ENCODE results near the gene FAM20C. TPM values are rescaled to one million over a fixed set of nuclear protein-coding genes. Genes with fewer than 3 reads are reported as not detected.
"Not testable (repeated sequence)": the region's sequence is repeated elsewhere in the genome, so short reads cannot be mapped to it uniquely, and the experiment has no call there.

Gene FAM20C
- total RNA-seq, 4 donors from 2014 or later: 3.8 to 28.8 (median 16.4) TPM

GRCh38 chr7:261341-262250 lies 69.2 kb downstream of the FAM20C start:
- no peak overlapping the region for H3K27ac ChIP-seq
- H3K27me3 ChIP-seq: no peaks in the 10 kb centered on the region
- intact Hi-C loops (cut with DNase I; ENCODE audit: low total_unique reads): no loop called here
- DNase-seq: no peak
- H3K4me1 ChIP-seq: no peaks in the 10 kb centered on the region
- no peaks in the 10 kb centered on the region for H3K36me3 ChIP-seq
- no peak overlapping the region for H3K4me3 ChIP-seq
- TF ChIP-seq CTCF (IDR thresholded peaks at IDR 0.05): no peak
- no peak for TF ChIP-seq POLR2A (IDR thresholded peaks at IDR 0.05)
- H3K9me3 ChIP-seq: no peaks in the 10 kb centered on the region

GRCh38 chr7:262251-262572 lies 69.8 kb downstream of the FAM20C start:
- H3K36me3 ChIP-seq: no peaks in the 10 kb centered on the region

GRCh38 chr7:262631-263311 lies 70.4 kb downstream of the FAM20C start:
- H3K27ac ChIP-seq; H3K36me3 ChIP-seq; H3K4me1 ChIP-seq; DNase-seq; H3K4me3 ChIP-seq; H3K27me3 ChIP-seq; H3K9me3 ChIP-seq; intact Hi-C loops (cut with DNase I; ENCODE audit: low total_unique reads): not testable (repeated sequence)

More at GRCh38 chr7:262251-262572, 69.8 kb downstream of the FAM20C start:
- Histone ChIP-seq H3K4me1 (no peaks in the 10 kb centered on the region), H3K4me3 (no peak overlapping the region), H3K27me3 (no peaks in the 10 kb centered on the region), H3K27ac (no peak overlapping the region), H3K9me3 (no peaks in the 10 kb centered on the region)
- DNase-seq: no peak
- intact Hi-C loops (cut with DNase I; ENCODE audit: low total_unique reads): no loop called here
- TF ChIP-seq CTCF (IDR thresholded peaks at IDR 0.05) (no peak), POLR2A (IDR thresholded peaks at IDR 0.05) (no peak)

- H3K27ac ChIP-seq, H3K27me3 ChIP-seq, H3K4me3 ChIP-seq: not testable (repeated sequence)
Measured at GRCh38 chr7:263483-264351, 71.3 kb downstream of the FAM20C start.

GRCh38 chr7:264541-265191 lies 72.3 kb downstream of the FAM20C start:
- TF ChIP-seq POLR2A (IDR thresholded peaks at IDR 0.05) (no peak), CTCF (IDR thresholded peaks at IDR 0.05) (no peak)
- H3K4me3 ChIP-seq: no peak overlapping the region
- H3K4me1 ChIP-seq: no peaks in the 10 kb centered on the region
- no peaks in the 10 kb centered on the region for H3K36me3 ChIP-seq
- intact Hi-C loops (cut with DNase I; ENCODE audit: low total_unique reads): no loop called here
- no peaks in the 10 kb centered on the region for H3K9me3 ChIP-seq
- H3K27me3 ChIP-seq: no peaks in the 10 kb centered on the region
- no peak for DNase-seq
- H3K27ac ChIP-seq: no peak overlapping the region

More at GRCh38 chr7:263483-264351, 71.3 kb downstream of the FAM20C start:
- H3K36me3 ChIP-seq; H3K4me1 ChIP-seq; DNase-seq; H3K9me3 ChIP-seq; intact Hi-C loops (cut with DNase I; ENCODE audit: low total_unique reads): not testable (repeated sequence)
